Kidney (tissue), 14 donors: ENCODE results near the gene MCRIP1. TPM values are rescaled to one million over a fixed set of nuclear protein-coding genes. Genes with fewer than 3 reads are reported as not detected.
A peak's percentile ranks its signal among the peaks of the same experiment; 100 is the strongest.

Experiments
- DNase-seq, 5 donors: peaks; one replicate each; pipeline ENCODE4 v3.0.0-alpha.2; 2013 to 2020
- FAIRE-seq: peaks from 2 replicates; lab custom pipeline; 2012; peaks lifted over from hg19 to GRCh38; lab: Jason Lieb, UNC
- H3K27ac ChIP-seq, 2 donors: one replicate each; pipeline ENCODE4 v1.7.0; 2013; ENCODE audit warnings: low read depth in 2 of 2, low read length in 2 of 2, inconsistent platforms in 1 of 2
- H3K27me3 ChIP-seq: one replicate; pipeline ENCODE4 v1.7.1; 2013; ENCODE audit warnings: low read length, inconsistent platforms; ENCODE audit not compliant: control insufficient read depth, insufficient read depth
- H3K36me3 ChIP-seq, 3 donors: one replicate each; pipeline versions ENCODE4 v1.7.0 to v1.7.1; 2013; ENCODE audit warnings: low read length in 3 of 3, control low read depth in 1 of 3, inconsistent platforms in 1 of 3; ENCODE audit not compliant: insufficient read depth in 3 of 3, control insufficient read depth in 2 of 3
- H3K4me1 ChIP-seq, 3 donors: one replicate each; pipeline versions ENCODE4 v1.7.0 to v1.7.1; 2013; ENCODE audit warnings: low read length in 3 of 3, inconsistent platforms in 1 of 3, low read depth in 1 of 3; ENCODE audit not compliant: control insufficient read depth in 2 of 3, insufficient read depth in 2 of 3
- H3K4me3 ChIP-seq, 3 donors: one replicate each; pipeline versions ENCODE4 v1.7.0 to v1.8.1; 2013; ENCODE audit warnings: low read length in 3 of 3, control low read depth in 1 of 3, inconsistent platforms in 1 of 3
- H3K9ac ChIP-seq, 3 donors: one replicate each; pipeline versions ENCODE4 v1.7.0 to v1.7.1; 2013; ENCODE audit warnings: low read length in 3 of 3, control low read depth in 1 of 3, inconsistent platforms in 1 of 3
- H3K9me3 ChIP-seq, 3 donors: one replicate each; pipeline versions ENCODE4 v1.7.0 to v1.7.1; 2013; ENCODE audit warnings: low read length in 3 of 3, control low read depth in 1 of 3, inconsistent platforms in 1 of 3; ENCODE audit not compliant: control insufficient read depth in 2 of 3, insufficient read depth in 1 of 3
- intact Hi-C: fragments of 100-400 bp; cut with DNase I; formaldehyde crosslinking; loops from one replicate; pipeline ENCODE4 v1.11.1; 2022
- polyA plus RNA-seq: library from polyadenylated mRNA; stranded (reverse); fragments of 350-450 nt; fragmentation: Illumina TruSeq; extraction: RNeasy Lipid Tissue Mini Kit (QIAGEN cat#74804); gene quantifications from one replicate; pipeline ENCODE4 v1.2.3, GENCODE V29; 2014; ENCODE audit warnings: low read depth, low replicate concordance; ENCODE audit not compliant: insufficient read depth
- total RNA-seq: library from RNA; stranded (reverse); fragmentation: NEBNext Ultra II Directional; extraction: Animal tissue kit (Norgen Biotek cat#: 25700); gene quantifications from one replicate; pipeline ENCODE4 v1.2.1, GENCODE V29; 2021
- TF ChIP-seq, protein P1 (sequence below): IDR thresholded peaks from 3 replicates; pipeline ENCODE4 v1.5.1; 2012; ENCODE audit warnings: mild to moderate bottlenecking, moderate library complexity, borderline replicate concordance; ENCODE audit not compliant: insufficient read depth; ENCODE audit errors: extremely low read depth
- donor health status: control.
- donor health status: control.
- donor health status: control.
- donor health status: control.
- donor health status: control.
- donor health status: DM: yes; HTN: yes; CAD: no.
- donor health status: Normal renal cell carcinoma (clear cell type).

The MCRIP1 gene
- total and polyA plus RNA-seq, 2 donors from 2014 or later: 88.3 to 151 TPM

DNA sequence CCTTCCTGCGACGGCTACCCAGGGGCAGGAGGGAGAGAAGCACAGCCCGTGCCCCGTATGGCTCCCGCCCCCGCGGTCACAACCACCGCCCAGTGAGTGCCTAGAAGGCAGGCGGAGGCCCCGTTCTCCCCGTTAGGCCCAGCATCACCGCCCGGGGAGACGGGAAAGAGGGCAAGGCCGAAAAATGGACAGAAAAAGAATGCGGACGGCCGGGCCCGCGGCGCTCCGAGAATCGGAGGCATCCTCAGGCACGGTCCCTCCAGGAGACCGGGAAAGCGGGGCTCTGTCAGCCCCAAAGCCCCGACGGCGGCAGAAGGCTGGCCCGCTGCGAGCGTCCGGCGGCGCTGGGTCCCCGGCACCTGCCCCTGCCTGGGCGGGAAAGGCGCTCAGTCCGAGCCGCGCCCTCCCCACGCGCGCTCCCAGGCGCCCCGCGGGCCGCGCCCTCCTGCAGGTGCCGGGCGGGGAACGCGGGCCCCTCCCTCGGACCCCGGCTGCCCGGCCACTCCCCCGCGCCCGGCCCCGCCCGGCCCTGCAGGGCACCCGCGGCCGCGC, 407 bp downstream of the MCRIP1 start:
- H3K27me3 ChIP-seq: no peaks in the 10 kb centered on the region
- peak overlapping the region; percentile 83 to 85 for H3K27ac ChIP-seq
- peaks cover 0 to 22% (median 4%) of the 10 kb centered on the region in 3 donors for H3K4me1 ChIP-seq
- DNase-seq (peak in 2 of 5 donors; percentile 27 to 45), FAIRE-seq (no peak)
- intact Hi-C loops: no loop called here
- H3K9ac ChIP-seq: peak overlapping the region; percentile 45 to 64 (median 56)
- H3K36me3 ChIP-seq: no peaks in the 10 kb centered on the region
- TF ChIP-seq, protein P1, sequence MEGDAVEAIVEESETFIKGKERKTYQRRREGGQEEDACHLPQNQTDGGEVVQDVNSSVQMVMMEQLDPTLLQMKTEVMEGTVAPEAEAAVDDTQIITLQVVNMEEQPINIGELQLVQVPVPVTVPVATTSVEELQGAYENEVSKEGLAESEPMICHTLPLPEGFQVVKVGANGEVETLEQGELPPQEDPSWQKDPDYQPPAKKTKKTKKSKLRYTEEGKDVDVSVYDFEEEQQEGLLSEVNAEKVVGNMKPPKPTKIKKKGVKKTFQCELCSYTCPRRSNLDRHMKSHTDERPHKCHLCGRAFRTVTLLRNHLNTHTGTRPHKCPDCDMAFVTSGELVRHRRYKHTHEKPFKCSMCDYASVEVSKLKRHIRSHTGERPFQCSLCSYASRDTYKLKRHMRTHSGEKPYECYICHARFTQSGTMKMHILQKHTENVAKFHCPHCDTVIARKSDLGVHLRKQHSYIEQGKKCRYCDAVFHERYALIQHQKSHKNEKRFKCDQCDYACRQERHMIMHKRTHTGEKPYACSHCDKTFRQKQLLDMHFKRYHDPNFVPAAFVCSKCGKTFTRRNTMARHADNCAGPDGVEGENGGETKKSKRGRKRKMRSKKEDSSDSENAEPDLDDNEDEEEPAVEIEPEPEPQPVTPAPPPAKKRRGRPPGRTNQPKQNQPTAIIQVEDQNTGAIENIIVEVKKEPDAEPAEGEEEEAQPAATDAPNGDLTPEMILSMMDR: no peak
- H3K9me3 ChIP-seq: no peaks in the 10 kb centered on the region
- H3K4me3 ChIP-seq: peak overlapping the region; percentile 63 to 67 (median 65)

DNA sequence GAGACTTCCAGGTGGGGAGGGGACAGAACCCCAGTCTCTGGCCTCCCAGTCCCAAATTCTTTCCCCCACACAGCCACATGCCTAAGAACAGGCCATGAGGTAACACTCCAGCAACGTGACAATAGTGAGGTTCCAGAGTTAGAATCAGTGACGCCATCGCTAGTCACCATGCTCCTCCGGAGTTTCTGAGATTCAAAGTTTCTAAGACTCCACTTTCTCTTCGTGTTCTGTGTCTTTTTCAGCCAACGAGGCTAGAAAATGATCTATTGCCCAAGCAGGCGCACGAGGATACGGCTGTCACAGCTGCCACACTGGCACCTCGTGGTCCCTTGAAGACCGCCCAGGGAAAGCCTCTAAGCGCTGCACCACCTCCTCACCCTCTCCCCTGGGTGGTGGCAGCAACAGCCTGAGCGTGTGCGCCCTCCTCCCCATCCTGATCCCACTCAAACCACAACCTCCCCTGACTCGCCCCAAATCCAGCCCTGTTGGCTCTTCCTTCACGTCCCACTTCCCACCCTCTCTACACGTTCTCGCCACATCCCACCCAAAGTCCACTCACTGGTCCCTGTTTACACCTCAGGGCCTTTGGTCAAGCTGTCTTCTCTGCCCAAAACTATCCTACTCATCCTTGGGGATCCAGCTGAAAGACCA, 1.0 kb downstream of the MCRIP1 start:
- TF ChIP-seq, protein P1: no peak
- intact Hi-C loops: no loop called here
- Histone ChIP-seq H3K36me3 (no peaks in the 10 kb centered on the region), H3K4me1 (peaks cover 0 to 22% (median 4%) of the 10 kb centered on the region in 3 donors), H3K9ac (peak overlapping the region; percentile 45 to 64 (median 56)), H3K27me3 (no peaks in the 10 kb centered on the region), H3K27ac (peak overlapping the region; percentile 83 to 85), H3K9me3 (no peaks in the 10 kb centered on the region), H3K4me3 (peak overlapping the region; percentile 63 to 67 (median 65))
- FAIRE-seq (no peak), DNase-seq (peak in 1 of 5 donors; percentile 81)

DNA sequence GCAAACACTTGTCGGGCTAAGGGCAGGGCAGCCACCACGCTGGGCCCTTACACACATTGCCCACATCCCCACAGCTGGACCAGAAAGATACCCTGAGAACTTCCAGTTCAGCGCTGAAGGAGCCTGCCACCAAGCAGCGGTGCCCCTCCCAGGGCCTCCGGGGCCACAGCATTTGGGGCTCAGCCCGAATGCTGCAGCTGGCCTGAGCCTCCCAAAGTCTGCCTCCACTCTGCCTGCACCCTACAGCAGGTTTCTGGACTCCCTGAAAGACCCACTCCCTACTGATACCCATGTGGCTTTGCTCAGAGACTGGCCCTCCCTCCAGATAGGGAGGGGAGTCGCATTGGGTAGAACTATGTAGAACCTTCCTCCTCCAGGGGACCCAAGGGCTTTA, 1.5 kb downstream of the MCRIP1 start:
- peaks cover 0 to 22% (median 4%) of the 10 kb centered on the region in 3 donors for H3K4me1 ChIP-seq
- H3K36me3 ChIP-seq: no peaks in the 10 kb centered on the region
- intact Hi-C loops: no loop called here
- H3K27ac ChIP-seq: peak overlapping the region in 1 of 2 donors; percentile 85
- DNase-seq: no peak
- TF ChIP-seq, protein P1: no peak
- no peak overlapping the region for H3K4me3 ChIP-seq
- H3K9ac ChIP-seq: peak overlapping the region in 1 of 3 donors; percentile 64
- H3K27me3 ChIP-seq: no peaks in the 10 kb centered on the region
- no peaks in the 10 kb centered on the region for H3K9me3 ChIP-seq
- no peak for FAIRE-seq
